HCEC 1CT (cell line): Measurements from ENCODE around the gene KRTAP10-2.
"Not testable (repeated sequence)": the region's sequence is repeated elsewhere in the genome, so short reads cannot be mapped to it uniquely, and the experiment has no call there.

Source experiments
- DNase-seq: peaks from one replicate; pipeline ENCODE4 v3.0.0-alpha.2; 2017

The KRTAP10-2 gene, protein sequence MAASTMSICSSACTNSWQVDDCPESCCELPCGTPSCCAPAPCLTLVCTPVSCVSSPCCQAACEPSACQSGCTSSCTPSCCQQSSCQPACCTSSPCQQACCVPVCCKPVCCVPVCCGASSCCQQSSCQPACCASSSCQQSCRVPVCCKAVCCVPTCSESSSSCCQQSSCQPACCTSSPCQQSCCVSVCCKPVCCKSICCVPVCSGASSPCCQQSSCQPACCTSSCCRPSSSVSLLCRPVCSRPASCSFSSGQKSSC

DNA sequence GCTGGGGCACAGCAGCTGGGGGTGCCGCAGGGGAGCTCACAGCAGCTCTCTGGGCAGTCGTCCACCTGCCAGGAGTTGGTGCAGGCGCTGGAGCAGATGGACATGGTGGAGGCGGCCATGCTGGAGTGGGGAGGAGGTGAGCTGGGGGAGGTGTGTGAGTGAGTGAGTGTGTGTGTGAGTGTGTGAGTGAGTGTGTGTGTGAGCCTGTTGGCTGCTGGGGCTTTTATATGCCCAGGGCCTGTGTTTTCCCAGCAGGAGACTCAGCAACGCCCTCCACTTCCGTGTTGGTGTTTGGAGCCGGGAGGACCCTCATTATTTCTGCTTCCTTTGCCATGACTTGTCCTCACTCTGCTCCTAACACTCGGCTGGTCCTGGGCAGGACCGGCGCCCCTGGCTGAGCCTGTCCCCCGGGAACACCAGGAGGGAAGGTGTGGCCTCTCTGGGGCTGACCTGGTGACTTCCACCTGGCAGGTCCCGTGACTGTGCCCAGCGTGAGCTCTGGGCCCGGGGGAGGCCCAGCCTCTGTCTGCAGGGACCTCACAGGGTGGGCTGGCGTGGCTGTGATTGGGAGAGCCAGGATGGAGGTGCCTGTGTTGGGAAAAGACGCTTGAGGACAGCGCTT, at the start of gene KRTAP10-2:
TSS of gene KRTAP10-2 (minus strand) at position 166 of the 622 bp plus-strand sequence. CDS start at position 119, 47 bp downstream.
- no peak for DNase-seq

- not testable (repeated sequence) for DNase-seq
Measured at GRCh38 chr21:44601091-44601490, 49.8 kb upstream of the KRTAP10-2 start.

DNA sequence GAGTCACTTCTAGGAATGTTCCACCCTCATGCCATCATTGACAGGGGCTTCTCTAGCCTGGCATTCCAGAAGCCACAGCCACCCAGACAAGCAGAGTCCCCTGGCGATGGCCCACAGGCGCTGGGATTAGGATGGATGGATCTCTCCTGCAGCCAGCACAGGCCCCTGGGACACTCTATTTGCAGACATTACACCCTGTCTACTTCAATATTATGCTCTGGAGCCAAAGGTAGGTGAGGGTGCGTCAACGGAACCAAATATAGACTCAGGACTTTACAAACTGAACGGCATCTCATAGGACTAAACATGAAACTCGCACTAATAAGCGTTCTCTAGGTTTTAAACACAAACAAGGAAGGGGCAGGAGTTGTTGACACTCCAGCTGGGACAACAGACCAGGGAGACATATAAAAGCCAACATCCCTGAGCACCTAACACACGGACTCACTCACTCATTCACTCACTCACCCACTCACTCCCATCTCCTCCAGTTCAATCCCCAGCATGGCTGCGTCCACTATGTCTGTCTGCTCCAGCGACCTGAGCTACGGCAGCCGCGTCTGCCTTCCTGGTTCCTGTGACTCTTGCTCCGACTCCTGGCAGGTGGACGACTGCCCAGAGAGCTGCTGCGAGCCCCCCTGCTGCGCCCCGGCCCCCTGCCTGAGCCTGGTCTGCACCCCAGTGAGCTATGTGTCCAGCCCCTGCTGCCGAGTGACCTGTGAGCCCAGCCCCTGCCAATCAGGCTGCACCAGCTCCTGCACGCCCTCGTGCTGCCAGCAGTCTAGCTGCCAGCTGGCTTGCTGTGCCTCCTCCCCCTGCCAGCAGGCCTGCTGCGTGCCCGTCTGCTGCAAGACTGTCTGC, 49.0 kb upstream of the KRTAP10-2 start, which contains the start of gene KRTAP10-7:
TSS of gene KRTAP10-7 (plus strand) at position 480 of the 861 bp plus-strand sequence. CDS start at position 505, 25 bp downstream.
- not testable (repeated sequence) for DNase-seq

- no peak for DNase-seq
Measured at GRCh38 chr21:44599264-44600029, 48.1 kb upstream of the KRTAP10-2 start.

GRCh38 chr21:44598061-44598460, 46.8 kb upstream of the KRTAP10-2 start:
- no peak for DNase-seq

- no peak for DNase-seq
Measured at GRCh38 chr21:44596068-44596725, 44.9 kb upstream of the KRTAP10-2 start.

- no peak for DNase-seq
Measured at GRCh38 chr21:44595524-44595923, 44.2 kb upstream of the KRTAP10-2 start.

GRCh38 chr21:44594406-44594916, 43.2 kb upstream of the KRTAP10-2 start:
- no peak for DNase-seq

GRCh38 chr21:44593598-44594405, 42.5 kb upstream of the KRTAP10-2 start:
- DNase-seq, result no peak

DNA sequence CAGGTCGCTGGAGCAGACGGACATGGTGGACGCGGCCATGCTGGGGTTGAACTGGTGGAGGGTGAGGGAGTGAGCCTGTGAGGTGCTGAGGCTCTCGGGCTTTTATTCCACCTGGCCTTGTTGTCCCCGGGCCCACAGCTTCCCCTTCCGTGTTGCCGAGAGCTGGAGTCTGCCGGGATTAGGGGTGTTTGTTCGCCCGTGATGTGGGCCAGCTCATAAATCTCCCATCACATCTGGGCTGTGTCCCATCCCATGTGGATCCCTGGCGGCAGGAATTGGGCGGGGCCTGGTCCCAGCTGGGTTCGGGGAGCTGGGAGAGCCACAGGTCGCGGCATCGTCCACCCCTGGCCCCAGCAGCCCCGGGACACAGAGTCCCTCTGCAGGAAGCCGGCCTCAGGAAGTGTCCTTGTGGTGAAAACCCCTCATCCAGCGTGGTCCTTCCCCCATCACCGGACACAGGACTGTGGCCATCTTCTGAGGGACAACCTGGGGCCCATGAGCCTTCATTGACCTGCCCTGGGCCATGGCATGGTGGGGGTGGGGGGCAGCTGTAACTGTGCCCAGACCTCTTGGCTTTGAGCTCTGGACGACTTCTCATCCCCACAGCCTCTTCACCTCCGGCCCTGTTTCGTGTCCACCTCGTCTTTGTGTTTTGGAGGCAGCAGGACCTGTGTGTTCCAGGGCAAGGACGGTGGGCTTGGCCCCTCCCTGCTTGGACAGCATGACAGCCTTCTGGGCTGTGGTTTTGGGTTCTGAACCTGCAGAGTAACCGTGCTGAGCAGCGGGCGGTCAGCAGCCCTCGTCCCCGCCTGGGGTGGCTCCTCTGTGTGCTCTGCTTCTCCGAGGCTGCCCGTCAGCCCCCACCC, 41.4 kb upstream of the KRTAP10-2 start, which contains the start of gene KRTAP10-6:
TSS of gene KRTAP10-6 (minus strand) at position 60 of the 866 bp plus-strand sequence. CDS start at position 39, 21 bp downstream.
- DNase-seq, result no peak

- not testable (repeated sequence) for DNase-seq
Measured at GRCh38 chr21:44591801-44592130, 40.5 kb upstream of the KRTAP10-2 start.

GRCh38 chr21:44590897-44591800, 39.8 kb upstream of the KRTAP10-2 start:
- DNase-seq, result not testable (repeated sequence)

DNA sequence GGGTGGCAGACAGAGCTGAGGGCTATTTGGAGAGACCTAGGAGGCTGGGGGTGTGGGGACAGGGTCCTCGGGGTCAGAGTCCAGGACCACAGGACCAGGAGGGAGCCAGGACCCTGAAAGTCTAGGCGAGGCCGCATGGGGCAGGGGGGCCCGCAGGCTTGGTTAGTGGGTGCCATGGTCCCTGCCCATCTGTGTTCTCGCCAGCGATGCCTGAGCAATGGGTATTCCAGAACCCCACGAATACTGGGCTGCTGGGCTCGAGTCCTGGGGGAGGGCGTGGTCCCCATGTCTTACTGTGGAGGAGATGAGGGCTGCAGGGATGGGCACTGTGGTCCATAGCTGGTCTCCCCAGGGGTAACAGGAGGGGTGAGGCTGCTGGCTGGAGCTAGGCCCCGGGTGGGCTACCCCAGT, 39.0 kb upstream of the KRTAP10-2 start:
- no peak for DNase-seq

DNA sequence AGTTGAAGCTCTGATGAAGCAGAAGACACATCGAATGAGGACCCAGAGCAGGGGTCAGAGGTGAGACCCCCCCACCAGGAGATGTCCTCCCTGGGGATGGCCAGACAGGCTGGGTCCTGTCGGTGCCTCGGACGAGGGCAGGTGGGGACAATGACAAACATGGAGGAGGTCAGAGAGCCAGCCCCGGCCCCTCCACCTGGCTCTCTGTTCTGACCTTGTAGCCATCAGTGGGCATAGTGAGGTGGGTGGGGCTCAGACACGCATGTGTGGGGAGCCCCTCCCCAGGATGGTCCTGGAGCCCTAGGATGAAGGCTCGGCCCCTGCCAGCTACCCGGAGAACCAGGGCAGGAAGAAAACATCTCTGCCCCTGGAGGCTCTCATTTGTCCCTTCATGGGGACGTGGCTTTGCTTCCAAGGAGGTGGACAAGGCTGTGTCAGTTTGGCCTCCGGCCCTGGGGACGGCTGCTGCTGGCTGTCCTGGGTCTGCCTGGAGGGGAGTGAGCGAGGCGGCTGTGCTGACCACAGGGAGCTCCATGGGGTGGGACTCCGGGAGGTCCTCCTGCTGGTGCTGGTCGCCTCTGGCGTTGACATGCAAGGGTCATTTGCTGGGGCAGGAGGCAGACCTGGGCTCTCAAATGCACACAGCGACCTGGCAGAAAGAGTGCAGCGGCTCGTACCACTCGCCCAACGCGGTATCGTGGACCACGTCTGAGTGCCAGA, 38.4 kb upstream of the KRTAP10-2 start:
- DNase-seq, result no peak

DNA sequence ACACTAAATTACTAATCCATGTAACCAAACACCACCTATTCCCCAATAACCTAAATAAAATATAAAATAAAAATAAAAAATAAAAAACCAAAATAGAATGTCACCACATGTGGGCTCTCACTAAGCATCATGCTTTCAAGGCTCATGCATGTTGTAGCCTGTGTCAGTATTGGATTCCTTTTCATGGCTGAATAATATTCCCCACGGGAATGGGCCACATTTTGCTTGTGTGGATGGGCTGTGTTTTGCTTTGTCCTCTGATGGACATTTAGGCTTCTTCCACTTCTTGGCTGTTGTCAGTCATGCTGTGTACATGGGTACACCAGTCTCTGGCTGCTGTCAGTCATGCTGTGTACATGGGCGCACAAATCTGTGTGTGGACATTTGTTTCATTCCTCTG, 37.8 kb upstream of the KRTAP10-2 start:
- DNase-seq, result no peak

GRCh38 chr21:44585892-44586291, 34.6 kb upstream of the KRTAP10-2 start:
- no peak for DNase-seq

DNA sequence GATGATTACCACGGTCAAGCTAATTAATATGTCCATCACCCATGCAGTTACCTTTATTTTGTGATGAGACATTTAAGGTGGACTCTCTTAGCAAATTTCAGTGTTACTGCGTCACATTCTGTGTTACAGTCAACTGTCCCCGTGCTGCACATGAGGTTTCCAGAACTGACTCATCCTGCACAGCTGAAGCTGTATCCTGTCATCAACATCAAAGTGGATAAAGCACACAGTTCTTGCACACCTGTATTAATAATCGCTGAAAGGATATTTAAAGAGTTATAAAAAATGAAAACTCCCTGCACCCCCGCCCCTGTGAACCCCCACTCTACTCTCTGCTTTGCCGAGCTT, 32.5 kb upstream of the KRTAP10-2 start:
- no peak for DNase-seq

DNA sequence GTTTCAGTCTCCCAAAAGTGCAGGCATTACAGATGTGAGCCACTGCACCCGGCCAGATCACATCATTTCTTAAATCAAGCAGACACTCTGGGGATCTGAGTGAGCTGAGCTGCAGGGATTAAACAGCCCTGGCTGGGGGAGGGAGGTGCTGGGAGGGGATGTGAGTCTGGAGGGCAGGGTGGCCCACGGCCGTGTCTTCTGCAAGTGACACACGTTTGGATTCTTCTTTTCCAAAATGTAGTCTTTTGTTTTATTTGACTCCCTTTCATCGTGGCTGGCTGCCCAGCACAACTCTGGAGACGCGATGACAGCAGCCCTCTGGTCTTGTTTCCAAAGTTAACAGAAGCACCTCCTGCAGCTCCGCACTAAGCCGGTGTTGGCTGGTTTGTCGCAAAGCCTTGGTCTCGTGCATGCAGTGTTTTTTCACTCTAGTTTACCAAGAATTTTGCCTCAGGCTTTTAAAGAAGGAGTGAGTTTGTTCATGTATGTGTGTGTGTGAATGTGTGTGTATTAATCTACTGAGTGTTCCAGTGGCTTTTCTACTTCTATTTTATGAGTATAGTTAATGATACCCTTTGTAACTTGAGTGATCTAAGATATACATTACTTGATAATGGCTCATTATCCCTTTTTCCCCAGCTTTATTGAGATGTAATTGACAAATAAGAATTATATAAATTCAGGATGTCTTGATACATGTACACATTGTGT, 31.9 kb upstream of the KRTAP10-2 start:
- DNase-seq, result no peak
